ENCODE results near the gene BCO2. TPM values are rescaled to one million over a fixed set of nuclear protein-coding genes. Genes with fewer than 3 reads are reported as not detected.

The BCO2 gene
- total RNA-seq, 2 donors from 2014 or later, result 0.24 to 1.0 TPM

GRCh38 chr11:112226831-112227401, 51.6 kb downstream of the BCO2 start:
- Mint-ChIP-seq H3K4me1 (peaks cover 8% of the 10 kb centered on the region), H3K27me3 (ENCODE audit: insufficient read depth) (peaks cover 22% of the 10 kb centered on the region), H3K36me3 (ENCODE audit: low read depth) (peaks cover 30% of the 10 kb centered on the region), H3K27ac (peak overlapping the region; percentile 84), H3K9me3 (no peaks in the 10 kb centered on the region), H3K4me3 (peak overlapping the region; percentile 84)
- Histone ChIP-seq H3K27ac (ENCODE audit: low read depth, low read length) (no peak overlapping the region), H3K4me3 (ENCODE audit: low read length) (peak overlapping the region; percentile 93), H3K4me1 (ENCODE audit: control insufficient read depth, insufficient read depth, low read length) (no peaks in the 10 kb centered on the region), H3K36me3 (ENCODE audit: control insufficient read depth, insufficient read depth, low read length) (peaks cover 32% of the 10 kb centered on the region), H3K9ac (ENCODE audit: extremely low read depth, low read length, poor library complexity, severe bottlenecking) (peak overlapping the region; percentile 77), H3K9me3 (ENCODE audit: control insufficient read depth, low read length) (no peaks in the 10 kb centered on the region), H3K27me3 (ENCODE audit: control insufficient read depth, insufficient read depth, low read length, poor library complexity, severe bottlenecking) (peaks cover 20% of the 10 kb centered on the region)
- no peak for DNase-seq
- no peak for TF ChIP-seq CTCF (conservative IDR thresholded peaks at IDR 0.05)
- 0 to 9% methylated on average over 5 to 16 of the region's 16 CpGs for WGBS, 2 experiments (ENCODE audit: insufficient coverage in 1 of 2, insufficient read length in 1 of 2)

- Histone ChIP-seq H3K27me3 (ENCODE audit: control insufficient read depth, insufficient read depth, low read length, poor library complexity, severe bottlenecking) (peaks cover 20% of the 10 kb centered on the region), H3K4me3 (ENCODE audit: low read length) (peak overlapping the region; percentile 93), H3K27ac (ENCODE audit: low read depth, low read length) (no peak overlapping the region), H3K4me1 (ENCODE audit: control insufficient read depth, insufficient read depth, low read length) (no peaks in the 10 kb centered on the region), H3K36me3 (ENCODE audit: control insufficient read depth, insufficient read depth, low read length) (peaks cover 35% of the 10 kb centered on the region), H3K9me3 (ENCODE audit: control insufficient read depth, low read length) (no peaks in the 10 kb centered on the region), H3K9ac (ENCODE audit: extremely low read depth, low read length, poor library complexity, severe bottlenecking) (no peak overlapping the region)
- WGBS, 2 experiments (ENCODE audit: insufficient coverage in 1 of 2, insufficient read length in 1 of 2), result 43 to 67% methylated on average over 2 to 4 of the region's 4 CpGs
- Mint-ChIP-seq H3K4me3 (peak overlapping the region; percentile 84), H3K36me3 (ENCODE audit: low read depth) (peaks cover 30% of the 10 kb centered on the region), H3K9me3 (no peaks in the 10 kb centered on the region), H3K27me3 (ENCODE audit: insufficient read depth) (peaks cover 22% of the 10 kb centered on the region), H3K4me1 (peaks cover 11% of the 10 kb centered on the region), H3K27ac (peak overlapping the region; percentile 84)
- no peak for TF ChIP-seq CTCF (conservative IDR thresholded peaks at IDR 0.05)
- no peak for DNase-seq
These were observed 52.2 kb downstream of the BCO2 start for GRCh38 chr11:112227471-112227870.

- no peak for TF ChIP-seq CTCF (conservative IDR thresholded peaks at IDR 0.05)
These were observed 53.4 kb downstream of the BCO2 start for GRCh38 chr11:112228706-112229105.

More at GRCh38 chr11:112228706-112229105, 53.4 kb downstream of the BCO2 start:
- H3K27me3 ChIP-seq (ENCODE audit: control insufficient read depth, insufficient read depth, low read length, poor library complexity, severe bottlenecking), result peaks cover 7% of the 10 kb centered on the region
- DNase-seq, result no peak
- no peak overlapping the region for H3K4me3 ChIP-seq (ENCODE audit: low read length)
- H3K27ac ChIP-seq (ENCODE audit: low read depth, low read length), result no peak overlapping the region
- Mint-ChIP-seq H3K4me1 (peaks cover 14% of the 10 kb centered on the region), H3K4me3 (no peak overlapping the region), H3K27ac (no peak overlapping the region), H3K9me3 (no peaks in the 10 kb centered on the region), H3K36me3 (ENCODE audit: low read depth) (peaks cover 30% of the 10 kb centered on the region), H3K27me3 (ENCODE audit: insufficient read depth) (peaks cover 10% of the 10 kb centered on the region)
- WGBS, 2 experiments (ENCODE audit: insufficient coverage in 1 of 2, insufficient read length in 1 of 2), result 98 to 100% methylated on average over 2 of the region's 2 CpGs
- H3K36me3 ChIP-seq (ENCODE audit: control insufficient read depth, insufficient read depth, low read length), result peaks cover 47% of the 10 kb centered on the region
- H3K4me1 ChIP-seq (ENCODE audit: control insufficient read depth, insufficient read depth, low read length), result no peaks in the 10 kb centered on the region
- no peaks in the 10 kb centered on the region for H3K9me3 ChIP-seq (ENCODE audit: control insufficient read depth, low read length)
- H3K9ac ChIP-seq (ENCODE audit: extremely low read depth, low read length, poor library complexity, severe bottlenecking), result no peak overlapping the region
